Esophagus squamous epithelium (tissue), 4 donors: ENCODE data around the gene PACS2.

Experiments used
- CTCF ChIP-seq, 6 experiments: fragments of 450-650 bp in 4 of 6; fragments of 200-600 bp in 2 of 6; sonication (generic) in 2 of 6; IDR thresholded peaks; one replicate each; pipeline ENCODE4 v1.5.1; 2016 to 2019; ENCODE audit warnings: antibody characterized with exemption in 6 of 6, mild to moderate bottlenecking in 4 of 6, moderate library complexity in 4 of 6
- POLR2A ChIP-seq, 4 donors: fragments of 450-650 bp; IDR thresholded peaks; one replicate each; pipeline ENCODE4 v1.6.1; 2017; ENCODE audit warnings: antibody characterized with exemption in 4 of 4, mild to moderate bottlenecking in 4 of 4, moderate library complexity in 3 of 4

DNA sequence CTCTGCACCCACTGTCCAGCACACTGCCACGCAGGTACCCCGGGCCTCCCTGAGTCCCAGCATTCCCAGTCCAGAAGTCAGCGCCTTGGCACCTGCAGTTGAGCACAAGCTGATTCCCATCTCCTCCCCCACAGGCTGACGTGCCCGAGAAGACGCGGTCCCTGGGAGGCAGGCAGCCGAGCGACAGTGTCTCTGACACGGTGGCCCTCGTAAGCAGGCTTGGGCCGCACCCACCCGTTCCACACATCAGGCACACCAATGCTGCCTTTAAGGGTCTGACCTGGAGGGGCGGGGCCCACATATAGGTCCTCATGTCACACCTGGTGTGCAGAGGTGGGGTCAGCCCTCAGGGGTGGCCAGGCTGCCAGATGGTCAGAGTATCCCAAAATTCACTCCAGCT is 65.4 kb downstream of the PACS2 start:
- TF ChIP-seq CTCF (IDR thresholded peaks at IDR 0.05) (no peak), POLR2A (IDR thresholded peaks at IDR 0.05) (no peak)
